OCI-LY1 (cell line): ENCODE results near the gene GRIK3.

Source experiments
- H2AFZ ChIP-seq: fragments of 200-600 bp; sonication (generic), shearing (Covaris generic); 2 replicates; pipeline ENCODE4 v1.6.0; 2014; ENCODE audit warnings: antibody characterized with exemption, mild to moderate bottlenecking, low read length
- H3F3A ChIP-seq: fragments of 200-600 bp; sonication (generic), shearing (Covaris generic); 2 replicates; pipeline ENCODE4 v1.6.0; 2014; ENCODE audit warnings: mild to moderate bottlenecking, antibody characterized with exemption, low read length, moderate library complexity; ENCODE audit not compliant: insufficient read depth
- H3K27ac ChIP-seq: fragments of 200-600 bp; sonication (generic); 2 replicates; pipeline ENCODE4 v1.5.1; 2014; ENCODE audit warnings: low read length, mixed run types, mild to moderate bottlenecking, low read depth; ENCODE audit not compliant: poor library complexity, severe bottlenecking
- H3K27me3 ChIP-seq: fragments of 200-600 bp; sonication (generic); 2 replicates; pipeline ENCODE4 v1.6.0; 2014; ENCODE audit warnings: antibody characterized with exemption, mild to moderate bottlenecking, low read length, moderate library complexity; ENCODE audit not compliant: insufficient read depth
- H3K36me3 ChIP-seq: fragments of 200-600 bp; sonication (generic); 2 replicates; pipeline ENCODE4 v1.6.1; 2014; ENCODE audit warnings: mild to moderate bottlenecking, antibody characterized with exemption, low read length, moderate library complexity, mixed read lengths; ENCODE audit not compliant: insufficient read depth
- H3K4me1 ChIP-seq: fragments of 200-600 bp; sonication (generic); 2 replicates; pipeline ENCODE4 v1.5.1; 2014; ENCODE audit warnings: mild to moderate bottlenecking, low read length, moderate library complexity; ENCODE audit not compliant: insufficient read depth, severe bottlenecking
- H3K4me2 ChIP-seq: fragments of 200-600 bp; sonication (generic), shearing (Covaris generic); 2 replicates; pipeline ENCODE4 v1.6.1; 2014; ENCODE audit warnings: low read length
- H3K4me3 ChIP-seq: fragments of 200-600 bp; sonication (generic); 2 replicates; pipeline ENCODE4 v1.5.1; 2014; ENCODE audit warnings: low read length, low read depth, mild to moderate bottlenecking, mixed read lengths; ENCODE audit not compliant: poor library complexity, severe bottlenecking
- H3K79me2 ChIP-seq: fragments of 200-600 bp; shearing (Covaris generic); 2 replicates; pipeline ENCODE4 v1.6.1; 2016; ENCODE audit warnings: mixed run types, low read length, mixed read lengths; ENCODE audit not compliant: insufficient read depth
- H3K9ac ChIP-seq: fragments of 200-600 bp; sonication (generic), shearing (Covaris generic); 2 replicates; pipeline ENCODE4 v1.6.1; 2014; ENCODE audit warnings: mild to moderate bottlenecking, low read length, mixed read lengths
- H3K9me2 ChIP-seq: fragments of 200-600 bp; sonication (generic), shearing (Covaris generic); 2 replicates; pipeline ENCODE4 v1.6.1; 2014; ENCODE audit warnings: low read depth, mild to moderate bottlenecking, low read length, mixed read lengths
- H3K9me3 ChIP-seq: fragments of 200-600 bp; shearing (Covaris generic); 2 replicates; pipeline ENCODE4 v1.6.1; 2014; ENCODE audit warnings: low read length, mixed read lengths
- H4K20me1 ChIP-seq: fragments of 200-600 bp; sonication (generic), shearing (Covaris generic); 2 replicates; pipeline ENCODE4 v1.6.0; 2016; ENCODE audit warnings: mild to moderate bottlenecking, low read length; ENCODE audit not compliant: insufficient read depth
- EZH2 ChIP-seq: fragments of 200-600 bp; sonication (generic), shearing (Covaris generic); IDR thresholded peaks from 2 replicates; pipeline ENCODE4 v1.8.0; 2017; ENCODE audit warnings: borderline replicate concordance, mixed run types, mild to moderate bottlenecking, antibody characterized with exemption, low read length, moderate library complexity, mixed read lengths
- TF ChIP-seq, protein P1 (sequence below): fragments of 200-600 bp; sonication (generic), shearing (Covaris generic); IDR thresholded peaks from 2 replicates; pipeline ENCODE4 v1.5.1; 2017; ENCODE audit warnings: mild to moderate bottlenecking, antibody characterized with exemption, low read length, moderate library complexity, mixed read lengths

GRIK3 gene

DNA sequence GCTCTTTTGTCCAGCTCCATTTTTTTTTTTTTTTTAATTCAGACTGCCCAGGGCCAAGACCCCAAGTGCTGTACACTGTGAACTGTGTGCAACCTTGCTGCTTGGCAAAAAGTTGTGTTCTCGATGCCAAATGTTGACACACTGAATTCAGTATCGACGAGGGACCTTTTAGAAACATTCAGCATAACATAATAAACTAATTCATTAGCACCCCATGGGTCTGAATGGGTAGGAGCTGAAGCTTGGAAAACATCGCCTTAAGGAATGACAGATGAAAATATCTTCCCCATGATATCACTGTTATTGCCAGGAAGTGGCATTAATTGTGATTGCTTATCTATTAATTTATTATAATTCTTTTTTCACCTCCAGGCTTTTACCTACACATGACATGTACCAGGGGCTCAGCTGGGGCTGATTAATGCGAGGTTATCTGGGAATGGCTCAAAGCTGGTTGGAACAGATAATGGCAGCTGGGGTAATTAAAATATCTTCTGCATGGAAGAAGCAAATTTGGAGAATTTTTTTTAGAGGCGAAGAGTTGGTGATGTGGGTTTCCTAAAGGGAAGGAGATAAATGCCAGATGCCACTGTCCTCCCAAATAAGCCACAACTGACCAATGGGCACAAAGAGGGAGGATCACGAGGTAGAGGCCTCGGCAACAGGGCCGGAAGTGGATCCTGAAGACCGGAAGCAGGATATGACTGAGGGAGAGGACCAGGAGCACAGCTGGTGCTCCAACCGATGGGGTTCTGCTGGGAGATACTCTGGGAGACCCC lies 169.3 kb downstream of the GRIK3 start:
- no peaks in the 10 kb centered on the region for H3K27me3 ChIP-seq
- H3K79me2 ChIP-seq, result no peaks in the 10 kb centered on the region
- H4K20me1 ChIP-seq, result no peaks in the 10 kb centered on the region

DNA sequence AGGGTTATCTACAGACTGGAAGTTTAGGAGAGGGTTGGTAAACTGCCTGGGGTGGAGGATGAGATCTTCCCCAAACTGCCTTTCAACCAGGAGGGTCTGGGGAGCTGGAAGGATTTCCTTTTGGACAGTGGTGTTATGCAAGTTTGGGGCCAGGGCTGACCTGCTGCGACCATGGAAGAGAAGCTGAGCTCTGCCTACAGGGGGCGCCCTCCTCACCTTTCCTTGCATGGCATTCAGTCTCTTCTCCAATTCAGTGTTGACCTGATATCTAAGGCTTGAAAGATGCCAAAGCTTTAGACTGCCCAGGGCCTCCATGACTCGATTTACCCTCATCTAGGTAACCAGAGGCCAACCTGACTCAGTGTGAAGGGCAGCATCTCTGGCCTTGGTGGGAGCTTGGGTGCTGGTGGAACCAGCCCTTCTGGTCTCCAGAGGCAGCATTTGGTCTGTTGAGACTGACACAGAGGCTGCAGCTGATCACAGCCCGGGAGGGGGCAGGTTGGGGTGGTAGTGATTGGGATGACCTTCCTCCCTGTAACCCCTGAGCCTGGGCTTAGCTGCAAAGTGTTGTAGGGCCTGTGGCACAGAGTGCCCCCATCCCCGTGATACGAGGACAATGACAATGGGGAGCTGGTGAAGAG lies 170.0 kb downstream of the GRIK3 start:
- Histone ChIP-seq H3K9ac (no peak overlapping the region), H3K79me2 (no peaks in the 10 kb centered on the region), H3K27me3 (no peaks in the 10 kb centered on the region), H3K9me3 (no peaks in the 10 kb centered on the region), H3K36me3 (no peaks in the 10 kb centered on the region), H3K9me2 (no peaks in the 10 kb centered on the region), H3K4me3 (no peak overlapping the region), H3K27ac (no peak overlapping the region), H2AFZ (no peak overlapping the region), H4K20me1 (no peaks in the 10 kb centered on the region), H3K4me2 (no peak overlapping the region), H3F3A (no peaks in the 10 kb centered on the region), H3K4me1 (no peaks in the 10 kb centered on the region)
- TF ChIP-seq, protein P1, sequence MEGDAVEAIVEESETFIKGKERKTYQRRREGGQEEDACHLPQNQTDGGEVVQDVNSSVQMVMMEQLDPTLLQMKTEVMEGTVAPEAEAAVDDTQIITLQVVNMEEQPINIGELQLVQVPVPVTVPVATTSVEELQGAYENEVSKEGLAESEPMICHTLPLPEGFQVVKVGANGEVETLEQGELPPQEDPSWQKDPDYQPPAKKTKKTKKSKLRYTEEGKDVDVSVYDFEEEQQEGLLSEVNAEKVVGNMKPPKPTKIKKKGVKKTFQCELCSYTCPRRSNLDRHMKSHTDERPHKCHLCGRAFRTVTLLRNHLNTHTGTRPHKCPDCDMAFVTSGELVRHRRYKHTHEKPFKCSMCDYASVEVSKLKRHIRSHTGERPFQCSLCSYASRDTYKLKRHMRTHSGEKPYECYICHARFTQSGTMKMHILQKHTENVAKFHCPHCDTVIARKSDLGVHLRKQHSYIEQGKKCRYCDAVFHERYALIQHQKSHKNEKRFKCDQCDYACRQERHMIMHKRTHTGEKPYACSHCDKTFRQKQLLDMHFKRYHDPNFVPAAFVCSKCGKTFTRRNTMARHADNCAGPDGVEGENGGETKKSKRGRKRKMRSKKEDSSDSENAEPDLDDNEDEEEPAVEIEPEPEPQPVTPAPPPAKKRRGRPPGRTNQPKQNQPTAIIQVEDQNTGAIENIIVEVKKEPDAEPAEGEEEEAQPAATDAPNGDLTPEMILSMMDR, result peak; percentile 68
- TF ChIP-seq EZH2, result no peak

More for the DNA sequence above, 169.3 kb downstream of the GRIK3 start:
- Histone ChIP-seq H3K4me3 (no peak overlapping the region), H2AFZ (no peak overlapping the region), H3K4me2 (no peak overlapping the region), H3K9me2 (no peaks in the 10 kb centered on the region), H3K36me3 (no peaks in the 10 kb centered on the region), H3K9ac (no peak overlapping the region), H3K9me3 (no peaks in the 10 kb centered on the region), H3K27ac (no peak overlapping the region), H3F3A (no peaks in the 10 kb centered on the region), H3K4me1 (no peaks in the 10 kb centered on the region)
- TF ChIP-seq, protein P1, result no peak
- no peak for TF ChIP-seq EZH2

DNA sequence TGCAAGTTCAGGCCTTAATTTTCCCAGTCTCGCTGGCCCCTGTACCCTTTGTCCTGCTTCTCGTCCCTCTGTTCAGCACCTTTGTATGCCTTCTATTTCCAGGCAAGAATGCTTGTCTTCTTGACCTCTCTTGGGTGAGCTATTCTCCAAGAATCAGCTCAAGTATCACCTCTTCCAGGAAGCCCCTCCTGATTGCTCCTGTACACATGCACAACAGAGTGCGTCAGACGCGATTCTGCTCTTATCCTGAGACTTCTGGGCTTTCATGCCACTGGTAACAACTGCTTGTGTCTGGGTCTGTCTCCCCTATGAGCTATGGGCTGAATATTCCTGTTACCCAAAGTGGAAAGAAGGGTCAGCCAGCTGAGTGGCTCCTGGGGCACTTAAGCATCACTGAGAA lies 170.8 kb downstream of the GRIK3 start:
- Histone ChIP-seq H2AFZ (no peak overlapping the region), H4K20me1 (no peaks in the 10 kb centered on the region), H3F3A (no peaks in the 10 kb centered on the region), H3K79me2 (no peaks in the 10 kb centered on the region), H3K4me3 (no peak overlapping the region), H3K9ac (no peak overlapping the region), H3K9me3 (no peaks in the 10 kb centered on the region), H3K27me3 (no peaks in the 10 kb centered on the region), H3K4me1 (no peaks in the 10 kb centered on the region), H3K4me2 (no peak overlapping the region), H3K27ac (no peak overlapping the region), H3K36me3 (no peaks in the 10 kb centered on the region), H3K9me2 (no peaks in the 10 kb centered on the region)
- no peak for TF ChIP-seq EZH2
- TF ChIP-seq, protein P1, result no peak
